ENCODE results near the gene CCSER1. TPM values are rescaled to one million over a fixed set of nuclear protein-coding genes. Genes with fewer than 3 reads are reported as not detected.

CCSER1 gene
- total and polyA plus RNA-seq, 2 of the 8 experiments (the other 6 are each of a cell fraction or from before 2014, with no cell fraction given) = 0.26 to 0.84 TPM

- no peaks in the 10 kb centered on the region for H3K27me3 ChIP-seq (replicated peaks in 1 of 4; ENCODE audit: control insufficient read depth in 3 of 4, extremely low read depth in 1 of 4, insufficient read depth in 3 of 4, low read length in 3 of 4)
- H4K5ac ChIP-seq (ENCODE audit: insufficient read length, low read depth, low read length) = no peak overlapping the region
- no peaks in the 10 kb centered on the region for H3K79me2 ChIP-seq (ENCODE audit: control insufficient read depth in 1 of 2, insufficient read depth in 2 of 2, low read length in 2 of 2)
- H2BK12ac ChIP-seq (ENCODE audit: low read depth, low read length) = no peak overlapping the region
- H2AK5ac ChIP-seq (ENCODE audit: low read depth, low read length) = no peak overlapping the region
- no peak overlapping the region for H2BK120ac ChIP-seq (replicated peaks; ENCODE audit: low read depth, low read length)
- H3K79me1 ChIP-seq (ENCODE audit: low read depth, low read length) = no peaks in the 10 kb centered on the region
- H3K23ac ChIP-seq (ENCODE audit: insufficient read length) = no peak overlapping the region
- no peak overlapping the region for H2BK5ac ChIP-seq (ENCODE audit: low read depth, low read length)
- no peak overlapping the region for H3K14ac ChIP-seq (ENCODE audit: insufficient read length)
- peak overlapping the region; percentile 42; the same call in 1 of the 2 replicates for H2AFZ ChIP-seq (ENCODE audit: low read length)
- no peak overlapping the region for H2BK20ac ChIP-seq (ENCODE audit: low read length)
- H3K27ac ChIP-seq (ENCODE audit: low read depth, low read length) = no peak overlapping the region
- no peak overlapping the region for H3K4me3 ChIP-seq (ENCODE audit: extremely low read depth in 1 of 4, insufficient read depth in 2 of 4, low read depth in 3 of 4, low read length in 4 of 4)
- WGBS, 2 experiments (ENCODE audit: extremely low coverage in 1 of 2, insufficient coverage in 1 of 2, insufficient read length in 1 of 2, insufficient replicate concordance in 2 of 2, low coverage in 1 of 2, low lambda C conversion rate in 2 of 2, missing lambda C conversion rate in 1 of 2) = 92% methylated on average over 4 of the region's 4 CpGs; no CpG with 5 or more reads in 1 of the 2 experiments
- CTCF ChIA-PET (ENCODE audit: partially characterized antibody) = interaction anchor here (0.8 to 1.2 kb wide), 3 partner anchors 8 to 37 kb away, joined by 3 to 6 read pairs (median 3); no protein-coding TSS in a partner anchor
- no peak overlapping the region for H4K91ac ChIP-seq (replicated peaks; ENCODE audit: insufficient read length, low read length)
- POLR2A ChIA-PET (ENCODE audit: partially characterized antibody) = no interaction called here
- no peak overlapping the region for H3K18ac ChIP-seq (ENCODE audit: extremely low read depth, low read length)
- FAIRE-seq (no peak), DNase-seq (ENCODE audit: low read depth in 1 of 2, low spot score in 2 of 2) (no peak)
- H3K9me3 ChIP-seq (ENCODE audit: insufficient read depth in 2 of 2, low read depth in 1 of 2, low read length in 1 of 2) = no peaks in the 10 kb centered on the region
- no peaks in the 10 kb centered on the region for H3K36me3 ChIP-seq (ENCODE audit: control insufficient read depth in 2 of 4, insufficient read depth in 4 of 4, low read length in 3 of 4)
- H3K4me1 ChIP-seq (replicated peaks in 1 of 4; ENCODE audit: control insufficient read depth in 3 of 4, insufficient read depth in 4 of 4, low read length in 3 of 4) = no peaks in the 10 kb centered on the region; a peak in 1 of 7 replicates
- H3K4me2 ChIP-seq (ENCODE audit: insufficient read depth in 1 of 2, low read depth in 2 of 2, low read length in 2 of 2) = no peak overlapping the region
- no peak overlapping the region for H3K56ac ChIP-seq (replicated peaks; ENCODE audit: insufficient read length, low read depth, low read length)
- TF ChIP-seq KDM4A (IDR thresholded peaks at IDR 0.05; ENCODE audit: low read depth, low read length, severe bottlenecking) = no peak
- TF ChIP-seq POLR2AphosphoS5 (IDR thresholded peaks at IDR 0.05; ENCODE audit: low read depth, low read length) = no peak
- no peak for TF ChIP-seq JUN (IDR thresholded peaks at IDR 0.05; ENCODE audit: low read depth, low read length)
- no peak for TF ChIP-seq TAF1 (IDR thresholded peaks at IDR 0.05; ENCODE audit: low read depth, low read length)
- no peak for TF ChIP-seq ZNF274 (IDR thresholded peaks at IDR 0.05; ENCODE audit: borderline replicate concordance, extremely low read depth, low read length)
- no peak for TF ChIP-seq CTCF (IDR thresholded peaks at IDR 0.05; ENCODE audit: control extremely low read depth in 1 of 3, insufficient read depth in 1 of 3, low read depth in 1 of 3, low read length in 3 of 3)
- no peak for TF ChIP-seq MAFK (IDR thresholded peaks at IDR 0.05; ENCODE audit: low read depth, low read length)
- TF ChIP-seq JUND (IDR thresholded peaks at IDR 0.05; ENCODE audit: low read length) = no peak
- TF ChIP-seq TCF12 (IDR thresholded peaks at IDR 0.05; ENCODE audit: low read depth, low read length) = no peak
- H4K20me1 ChIP-seq (replicated peaks in 1 of 2; ENCODE audit: control insufficient read depth in 1 of 2, insufficient read depth in 2 of 2, low read length in 2 of 2) = no peaks in the 10 kb centered on the region
- no peaks in the 10 kb centered on the region for H3K23me2 ChIP-seq (ENCODE audit: low read depth, low read length)
- H2BK15ac ChIP-seq (ENCODE audit: low read length) = no peak overlapping the region
- H3K4ac ChIP-seq (replicated peaks; ENCODE audit: insufficient read length, low read depth, low read length) = no peak overlapping the region
- H4K8ac ChIP-seq (ENCODE audit: extremely low read depth, insufficient read depth, low read length) = no peak overlapping the region
- no peak overlapping the region for H3K9ac ChIP-seq (replicated peaks in 1 of 4; ENCODE audit: extremely low read depth in 1 of 4, low read depth in 3 of 4, low read length in 3 of 4)
Observed at GRCh38 chr4:91198951-91199350, 1071.8 kb downstream of the CCSER1 start.
